CD1c-positive myeloid dendritic cell (primary cell): ENCODE data around the gene COL15A1.
"Not testable (repeated sequence)": the region's sequence is repeated elsewhere in the genome, so short reads cannot be mapped to it uniquely, and the experiment has no call there.

Source experiments
- DNase-seq: peaks from one replicate; pipeline ENCODE4 v3.0.0-alpha.2; 2016; ENCODE audit errors: extremely low spot score

The COL15A1 gene

DNA sequence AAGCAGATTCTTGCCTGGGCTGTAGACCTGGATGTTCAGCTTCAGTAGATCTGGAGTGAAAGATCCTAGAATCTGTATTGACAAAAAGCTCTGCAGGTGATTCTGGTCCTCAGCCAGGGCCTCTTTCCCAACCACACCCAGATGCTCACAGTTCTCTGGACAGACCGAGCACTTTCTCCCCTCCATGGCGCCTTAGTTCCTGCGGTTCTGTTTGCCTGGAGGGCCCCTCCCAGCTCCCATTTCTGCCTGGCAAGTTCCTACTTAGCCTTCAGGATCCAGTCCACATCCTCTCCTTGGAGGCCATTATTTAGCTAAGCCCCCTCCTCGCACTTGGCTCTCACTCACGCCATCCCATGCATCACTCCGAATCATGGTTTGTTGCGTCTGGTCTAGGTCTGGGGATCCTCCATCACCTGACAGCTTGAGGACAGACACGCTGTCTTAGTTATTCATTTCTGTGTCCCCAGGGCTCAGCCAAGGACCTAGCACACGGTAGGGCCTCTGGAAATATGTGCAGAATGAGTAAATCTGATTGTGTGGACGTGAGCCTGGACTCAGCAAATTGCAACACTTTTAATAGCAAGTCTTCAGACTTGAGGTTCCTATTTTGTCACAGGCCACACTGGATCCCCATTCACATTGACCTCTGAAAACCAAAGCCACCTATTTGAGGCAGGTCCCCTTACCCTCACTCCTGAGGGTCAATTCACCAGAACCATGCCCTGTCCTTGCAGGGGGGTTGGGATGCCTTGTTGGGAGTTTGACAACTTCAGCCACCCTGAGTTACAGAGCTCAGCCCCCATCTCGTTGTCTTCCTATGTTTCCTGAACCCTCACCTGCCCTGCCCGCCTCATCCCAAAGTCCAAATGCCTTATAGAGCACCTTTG, 50.7 kb downstream of the COL15A1 start:
- DNase-seq = peak; percentile 61

DNA sequence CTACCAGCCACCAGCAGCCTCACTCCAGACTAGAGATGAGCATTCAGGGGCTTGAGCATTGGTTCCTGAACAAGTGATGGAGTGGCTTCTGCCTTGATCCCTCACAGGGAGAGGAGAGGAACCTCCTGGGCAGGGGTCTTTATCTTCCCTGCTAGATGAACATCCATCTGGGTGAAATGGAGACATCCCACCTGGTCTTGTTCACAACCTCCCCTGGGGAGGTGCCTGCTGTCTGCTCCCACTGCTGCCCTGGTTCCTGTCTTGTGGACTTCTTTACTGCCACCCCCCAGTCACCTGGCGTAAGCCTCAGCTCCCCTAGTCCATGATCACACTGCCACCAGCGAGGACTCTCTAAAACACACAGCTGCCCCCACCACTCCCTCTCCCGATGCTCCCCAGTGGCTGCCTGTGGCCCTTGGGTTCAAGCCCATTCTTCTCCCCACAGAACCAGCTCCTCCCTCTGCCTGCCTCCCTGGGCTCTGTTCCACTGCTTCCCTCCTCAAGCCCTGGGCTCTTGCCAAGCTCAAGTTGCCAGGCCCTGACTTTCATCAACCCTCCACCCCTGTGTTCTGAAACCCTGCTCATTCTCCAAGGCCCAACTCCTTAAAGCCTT, 51.5 kb downstream of the COL15A1 start:
- DNase-seq = no peak

DNA sequence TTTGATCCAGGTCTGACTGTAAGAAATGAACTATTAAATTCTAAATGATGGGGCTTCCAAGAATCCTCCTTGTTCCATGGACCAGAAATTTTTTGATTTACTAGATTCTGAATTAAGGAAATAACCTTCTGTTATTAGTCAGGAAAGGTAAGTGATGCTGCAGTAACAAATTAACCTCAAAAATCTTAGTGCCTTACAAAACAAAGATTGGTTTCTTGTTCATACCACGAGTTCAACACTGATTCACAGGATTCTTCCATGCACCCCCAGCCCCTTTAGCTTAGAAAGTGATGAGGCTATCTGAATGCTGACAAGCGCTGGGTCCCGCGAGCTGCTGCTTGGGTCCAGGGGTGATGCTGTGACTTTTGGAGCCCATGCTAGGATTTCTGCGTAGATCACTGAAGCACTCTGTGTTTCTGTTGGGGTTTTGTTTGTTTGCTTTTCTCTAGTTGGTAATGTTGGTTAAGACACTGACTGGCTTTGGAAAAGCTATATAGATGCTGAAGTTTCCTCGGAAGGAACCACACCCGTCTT, 52.3 kb downstream of the COL15A1 start:
- no peak for DNase-seq

DNA sequence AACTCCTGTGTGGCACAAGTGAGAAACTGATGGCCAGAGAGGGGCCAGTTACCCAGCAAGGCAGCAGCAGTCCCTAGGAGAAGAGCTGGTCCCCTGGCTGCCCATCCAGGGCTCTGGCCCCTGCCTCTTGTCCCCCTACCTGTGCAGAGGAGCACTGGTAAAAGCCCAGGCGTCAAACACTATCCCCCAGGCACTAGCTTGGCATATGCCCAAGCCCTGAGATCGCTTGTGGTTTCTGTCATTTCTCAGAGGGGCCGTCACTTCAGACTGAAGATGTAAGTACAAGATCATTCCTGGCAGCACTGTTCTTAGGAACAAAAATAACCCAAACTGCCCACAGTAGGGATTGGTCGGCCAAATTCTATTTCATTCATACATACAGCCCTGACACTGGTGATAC, 53.9 kb downstream of the COL15A1 start:
- DNase-seq = no peak

DNA sequence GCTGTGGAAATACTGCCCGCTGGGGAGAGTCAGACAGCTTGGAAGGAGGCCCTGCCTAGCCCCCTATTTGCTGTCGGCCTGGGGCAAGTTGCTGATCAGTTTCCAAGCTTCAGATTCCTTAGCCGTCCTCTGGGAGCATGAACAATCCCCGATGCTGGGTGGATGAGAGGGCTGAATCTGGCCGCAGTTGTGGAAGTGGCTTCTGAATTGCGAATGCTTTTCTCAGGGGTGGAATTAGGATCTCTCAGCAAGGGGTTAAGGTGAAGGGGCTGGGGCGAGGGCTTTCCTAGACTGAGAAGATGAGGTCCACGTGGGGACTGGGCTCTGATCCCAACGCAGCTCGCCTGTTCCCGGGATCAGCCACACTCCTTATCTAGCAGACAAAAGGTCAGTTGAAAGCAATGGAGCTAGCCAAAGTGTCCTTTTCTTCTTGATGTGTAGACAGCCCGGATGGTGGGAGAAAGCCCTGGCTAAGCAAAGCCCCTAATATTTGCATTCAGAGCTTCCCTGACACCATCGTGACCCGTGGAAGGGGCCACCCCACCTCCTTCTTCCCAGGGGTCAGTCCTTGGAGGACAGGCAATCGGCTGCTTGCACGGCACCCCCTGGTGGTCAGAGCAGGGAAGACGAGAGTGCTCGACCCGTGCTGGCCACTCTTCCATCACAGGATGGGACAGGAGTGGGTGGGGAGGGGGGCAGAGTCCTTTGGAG, 54.9 kb downstream of the COL15A1 start:
- DNase-seq = peak; percentile 76

DNA sequence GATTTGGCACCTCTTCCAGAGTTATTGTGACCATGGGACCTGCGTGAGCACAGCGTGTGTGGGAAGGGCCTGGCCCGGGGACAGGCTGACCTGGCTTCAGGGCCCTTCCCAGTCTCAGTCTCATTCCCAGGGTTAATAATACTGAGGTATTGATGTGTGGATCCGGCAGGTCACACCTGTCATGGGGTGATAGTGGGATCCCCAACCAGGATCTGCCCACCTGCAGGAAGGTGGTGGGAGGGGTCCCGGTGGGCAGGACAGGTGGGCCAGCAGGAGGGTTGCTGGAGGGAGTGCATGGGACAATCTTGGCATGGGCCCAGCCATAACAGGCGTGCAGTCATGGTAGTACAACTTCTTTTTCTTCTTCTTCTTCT, 55.4 kb downstream of the COL15A1 start:
- DNase-seq = no peak

DNA sequence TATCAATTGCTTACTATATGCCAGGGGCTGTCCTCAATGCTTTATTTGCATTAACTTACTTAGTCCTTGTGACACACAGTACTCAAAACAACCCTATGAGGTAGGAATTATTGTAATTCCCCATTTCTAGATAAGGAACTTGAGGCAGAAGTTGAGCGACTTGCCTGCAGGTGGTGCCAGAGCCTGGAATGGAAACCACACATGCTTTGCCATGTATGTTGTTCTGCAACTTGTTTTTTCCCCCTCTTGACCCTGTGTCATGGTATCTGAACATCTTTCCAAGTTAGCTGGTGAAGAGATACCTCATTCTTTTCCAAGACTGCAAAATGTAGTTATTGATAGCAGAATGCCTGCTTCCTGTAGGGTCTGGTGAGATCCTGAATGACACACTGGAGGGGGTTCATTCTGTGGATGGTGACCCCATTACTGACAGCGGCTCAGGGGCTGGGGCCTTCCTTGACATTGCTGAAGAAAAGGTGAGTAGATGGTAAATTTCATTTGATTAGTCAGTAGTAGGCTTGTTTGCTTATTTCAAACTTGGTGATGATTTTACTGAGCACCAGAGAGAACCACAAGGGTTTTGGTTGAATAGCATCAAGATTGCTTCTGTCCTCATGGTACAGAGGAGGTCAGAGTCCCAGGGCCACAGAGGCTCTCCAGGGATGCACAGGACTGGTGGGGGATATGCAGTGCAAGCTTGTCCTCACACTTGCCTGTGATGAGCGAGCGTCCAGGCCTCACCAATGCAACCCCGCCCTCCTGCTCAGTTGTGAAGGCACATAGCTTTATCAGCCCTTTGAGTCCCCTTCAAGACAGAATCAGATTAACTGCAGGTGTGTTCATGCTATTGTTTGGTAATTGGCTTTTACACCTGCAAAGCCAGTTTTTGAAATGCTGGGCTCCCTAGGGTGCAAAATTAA, 57.0 kb downstream of the COL15A1 start:
- DNase-seq = peak; percentile 84

DNA sequence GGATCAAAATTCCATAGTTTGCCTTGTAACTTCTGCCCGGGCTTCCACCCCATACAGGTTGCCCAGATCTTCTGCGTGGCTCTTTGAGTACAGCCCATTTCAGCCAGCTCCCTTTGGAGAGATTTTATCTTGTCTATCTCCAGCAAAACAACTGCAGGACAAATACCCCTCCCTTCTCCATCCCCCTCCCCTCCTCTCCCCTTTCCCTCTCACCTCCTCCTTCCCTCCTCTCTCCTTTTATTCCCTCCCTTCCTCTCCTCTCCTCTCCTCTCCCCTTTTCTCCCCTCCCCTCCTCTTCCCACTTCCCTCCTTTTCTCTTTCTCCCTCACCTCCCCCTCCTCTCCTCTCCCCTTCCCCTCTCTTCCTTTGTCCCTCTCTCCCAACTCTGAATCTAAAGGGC, 58.2 kb downstream of the COL15A1 start:
- no peak for DNase-seq

DNA sequence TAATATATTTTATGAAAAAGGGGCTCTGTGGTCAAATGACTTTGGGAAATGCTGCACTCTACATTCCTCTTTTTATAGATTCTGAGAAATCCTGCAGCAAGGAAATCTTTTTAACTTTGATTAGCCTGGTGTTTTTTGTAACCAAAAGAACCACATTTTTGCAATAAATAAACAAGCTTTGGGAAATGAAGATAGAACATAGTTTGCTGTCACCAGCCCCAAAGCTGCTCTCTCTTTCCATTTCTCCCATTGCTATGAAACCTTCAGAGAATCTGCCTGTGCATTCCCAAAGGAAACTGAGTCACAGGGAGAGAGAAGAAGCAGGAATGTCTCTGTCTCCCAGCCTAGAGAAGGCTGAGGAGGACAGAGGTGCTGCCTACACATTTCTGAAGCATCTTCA, 59.0 kb downstream of the COL15A1 start:
- DNase-seq = no peak

DNA sequence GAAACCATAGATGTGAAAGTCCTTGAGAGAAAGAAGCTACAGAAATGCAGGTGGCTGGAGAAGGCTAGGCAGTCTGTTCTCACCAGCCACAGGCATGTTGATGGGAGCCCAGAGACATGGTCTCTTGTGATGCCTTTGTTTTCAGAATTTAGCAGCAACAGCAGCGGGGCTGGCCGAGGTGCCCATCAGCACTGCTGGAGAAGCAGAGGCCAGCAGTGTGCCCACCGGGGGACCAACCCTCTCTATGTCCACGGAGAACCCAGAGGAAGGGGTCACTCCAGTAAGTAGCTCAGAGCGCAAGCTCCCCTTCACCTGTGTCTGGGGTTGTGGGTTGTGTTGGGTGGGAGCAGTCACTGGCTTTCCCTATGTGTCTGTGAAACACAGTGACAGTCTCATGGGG, 59.6 kb downstream of the COL15A1 start:
- DNase-seq = no peak

DNA sequence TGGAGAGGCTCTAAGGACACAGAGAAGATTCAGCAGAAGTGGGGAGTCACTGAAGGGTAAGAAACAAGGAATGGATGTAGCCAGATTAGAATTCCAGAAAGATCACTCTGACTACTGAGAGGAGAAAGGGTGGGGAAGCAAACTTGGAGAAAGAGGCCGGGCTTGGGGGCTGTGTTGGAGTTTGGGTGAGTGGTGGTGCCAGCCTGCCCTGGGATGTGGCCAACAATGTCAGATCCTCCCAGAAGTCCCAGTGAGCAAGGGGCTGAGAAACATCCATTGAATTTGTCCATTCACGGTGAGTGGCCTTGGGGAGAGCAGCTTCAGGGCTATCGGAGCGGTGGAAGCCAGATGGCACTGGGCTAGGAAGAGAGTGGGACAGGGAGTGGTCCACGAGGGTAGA, 60.4 kb downstream of the COL15A1 start:
- DNase-seq = no peak

DNA sequence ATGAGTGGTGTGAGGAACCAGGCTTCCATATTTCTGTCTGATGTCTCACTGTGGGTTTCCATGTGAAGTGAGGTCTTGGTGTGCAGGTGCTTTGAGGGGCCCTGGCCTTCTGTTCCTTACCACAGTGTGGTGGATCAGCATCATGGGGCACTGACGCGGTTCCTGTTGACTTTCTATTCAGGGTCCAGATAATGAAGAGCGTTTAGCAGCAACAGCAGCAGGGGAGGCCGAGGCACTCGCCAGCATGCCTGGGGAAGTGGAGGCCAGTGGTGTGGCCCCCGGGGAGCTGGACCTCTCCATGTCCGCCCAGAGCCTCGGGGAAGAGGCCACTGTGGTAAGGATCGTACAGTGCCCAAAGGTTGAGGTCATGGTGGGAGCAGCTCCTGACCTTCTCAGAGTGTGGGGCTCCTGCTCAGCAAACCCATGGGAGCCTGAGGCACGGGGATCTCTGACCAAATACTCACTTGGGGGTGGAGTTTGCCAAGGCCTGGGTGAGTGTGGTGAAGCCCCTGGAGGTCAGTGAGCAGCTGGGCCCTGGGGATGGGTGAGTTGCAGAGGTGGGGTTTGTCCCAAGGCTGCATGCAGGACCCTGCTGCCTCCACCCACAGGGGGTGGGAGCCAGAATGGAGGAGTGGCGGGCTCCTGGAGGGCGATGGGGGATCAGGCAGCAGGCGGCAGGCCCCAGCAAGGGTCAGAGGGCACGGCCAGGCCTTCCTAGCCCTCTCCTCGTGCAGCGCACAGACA, 61.2 kb downstream of the COL15A1 start:
- no peak for DNase-seq

DNA sequence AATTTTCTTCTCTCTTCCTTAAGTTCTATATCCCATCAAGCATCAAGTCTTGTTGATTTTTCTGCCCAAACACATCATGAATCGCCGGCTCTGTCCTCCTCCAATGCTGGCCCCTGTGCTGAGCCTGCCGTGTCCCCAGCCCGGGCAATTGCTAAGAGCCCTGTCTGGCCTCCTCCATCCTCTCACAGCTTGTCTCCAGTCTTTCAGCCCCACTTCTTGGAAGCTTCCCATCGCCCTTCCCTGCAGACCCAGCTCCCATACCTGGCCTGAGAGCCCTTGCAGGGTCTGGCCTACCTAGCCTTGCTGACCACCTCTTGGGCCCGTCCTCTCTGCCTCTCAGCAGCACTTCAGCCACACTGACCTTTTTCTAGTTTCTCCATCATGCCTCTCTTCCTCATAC, 61.9 kb downstream of the COL15A1 start:
- DNase-seq = no peak

DNA sequence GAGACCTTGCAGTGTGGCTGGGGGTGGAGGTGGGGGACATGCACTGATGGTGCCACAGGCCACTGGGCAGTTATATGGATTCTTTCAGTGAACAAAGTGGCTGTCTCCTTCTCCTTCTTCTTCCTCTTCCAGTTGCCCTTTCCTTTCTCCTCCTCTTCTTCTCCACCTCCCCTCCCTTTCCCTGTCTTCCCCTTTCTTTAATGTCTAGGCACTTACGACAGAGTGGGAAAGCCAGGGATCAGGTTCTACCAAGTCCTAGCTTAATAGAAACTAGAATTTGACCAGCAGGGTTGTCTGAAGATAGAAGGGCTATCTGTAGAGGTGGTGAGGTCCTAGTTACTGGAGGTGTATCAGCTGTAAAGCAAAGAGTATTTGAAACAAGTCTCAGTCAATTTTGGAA, 62.8 kb downstream of the COL15A1 start:
- DNase-seq = no peak

DNA sequence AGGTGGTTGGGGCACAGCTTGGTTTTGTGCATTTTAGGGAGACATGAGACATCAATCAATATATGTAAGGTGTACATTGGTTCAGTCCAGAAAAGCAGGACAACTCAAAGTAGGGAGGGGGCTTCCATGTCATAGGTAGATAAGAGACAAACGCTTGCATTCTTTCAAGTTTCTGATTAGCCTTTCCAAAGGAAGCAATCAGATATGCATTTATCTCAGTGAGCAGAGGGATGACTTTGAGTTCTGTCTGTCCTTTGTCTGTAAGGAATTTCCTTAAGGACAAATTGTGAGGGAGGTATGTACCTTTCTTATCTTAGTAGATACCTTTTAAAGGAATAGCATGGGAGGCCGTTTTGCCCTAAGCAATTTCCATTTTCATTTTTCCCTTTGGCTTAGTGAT, 63.3 kb downstream of the COL15A1 start:
- no peak for DNase-seq

DNA sequence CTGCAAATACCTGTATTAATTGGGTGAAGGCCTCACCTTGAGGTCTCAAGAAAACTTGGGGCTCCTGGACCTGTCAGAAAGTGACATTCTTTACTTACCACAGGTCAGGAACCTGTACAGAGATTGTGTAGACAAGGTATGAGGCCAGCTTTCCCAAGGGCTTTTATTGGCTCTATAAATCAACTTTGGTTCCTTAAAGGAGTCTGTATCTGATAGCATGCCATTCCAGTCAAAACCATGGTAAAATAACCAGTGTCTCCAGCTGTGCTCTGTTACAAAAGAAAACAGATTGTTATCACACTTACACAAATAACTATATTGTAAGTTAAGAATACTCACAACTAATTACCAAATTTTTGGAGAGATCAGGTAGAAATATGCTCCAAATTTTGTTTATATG, 64.5 kb downstream of the COL15A1 start:
- no peak for DNase-seq

DNA sequence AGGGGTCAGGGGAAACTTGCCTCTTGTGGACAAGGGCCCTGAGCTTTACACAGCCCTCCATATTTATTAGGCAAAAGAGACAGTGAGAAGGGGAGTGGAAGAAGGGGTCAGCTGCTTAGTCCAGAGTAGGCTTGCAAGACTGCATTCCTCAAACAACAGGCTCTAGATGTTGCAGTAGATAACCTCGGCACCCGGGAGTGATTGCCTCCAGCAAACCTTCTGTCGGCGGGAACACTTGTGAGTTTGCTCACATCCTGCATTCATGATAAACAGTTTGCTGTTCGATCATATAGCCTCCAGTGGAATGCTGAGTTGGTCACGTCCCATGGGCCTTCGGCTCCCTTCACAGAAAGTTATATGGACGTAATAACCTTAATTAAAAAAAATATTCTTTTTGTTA, 66.7 kb downstream of the COL15A1 start:
- DNase-seq = not testable (repeated sequence)

DNA sequence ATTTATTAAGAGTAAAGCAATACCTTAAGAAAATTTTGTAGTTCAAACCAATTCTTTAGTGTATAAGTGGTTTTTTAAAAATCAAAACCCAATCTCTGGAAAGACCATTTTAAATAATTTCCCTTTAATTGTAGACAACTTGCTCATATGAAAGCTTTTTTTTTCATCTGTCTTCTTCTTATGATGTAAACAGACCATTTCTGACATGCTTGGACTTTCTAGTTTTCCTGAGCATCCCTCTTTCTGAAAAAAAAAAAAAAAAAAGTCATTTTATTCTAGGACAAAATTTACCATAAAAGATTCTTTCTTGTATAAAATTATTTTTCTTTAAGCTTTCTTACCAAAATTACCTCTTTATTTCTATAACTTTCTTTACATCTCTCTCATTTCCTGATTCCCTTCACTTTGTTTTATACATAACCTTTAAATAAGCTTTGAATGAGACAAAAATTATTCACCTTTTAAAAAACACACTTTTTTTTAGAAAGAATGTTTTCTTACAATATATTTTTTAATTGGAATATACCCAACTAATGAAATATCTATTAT, 67.5 kb downstream of the COL15A1 start:
- no peak for DNase-seq

DNA sequence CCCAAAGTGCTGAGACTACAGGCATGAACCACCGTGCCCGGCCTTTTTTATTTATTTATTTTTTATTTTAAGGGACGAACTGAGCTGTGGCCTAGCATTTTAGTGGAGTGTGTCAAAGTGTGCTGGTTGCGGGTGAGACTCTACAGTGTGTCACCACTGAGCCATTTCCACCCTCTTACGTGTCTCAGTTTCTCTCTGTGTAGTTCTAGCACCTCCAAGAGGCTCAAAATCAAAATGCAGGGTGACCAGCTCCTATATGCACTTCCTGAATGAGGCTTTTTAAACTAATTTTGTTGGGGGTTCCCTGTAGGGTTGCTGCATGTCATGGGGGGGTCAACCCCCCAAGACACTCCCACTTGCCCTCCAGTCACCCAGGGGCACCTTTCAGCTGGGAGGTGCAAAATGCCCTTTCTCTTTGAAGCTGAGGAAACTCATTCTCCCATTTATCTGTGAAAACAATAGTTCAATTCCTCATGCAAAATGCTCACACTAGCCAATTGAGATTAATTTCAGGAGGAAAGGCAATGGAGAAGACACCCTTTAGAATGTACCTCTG, 69.3 kb downstream of the COL15A1 start:
- peak; percentile 22 for DNase-seq

DNA sequence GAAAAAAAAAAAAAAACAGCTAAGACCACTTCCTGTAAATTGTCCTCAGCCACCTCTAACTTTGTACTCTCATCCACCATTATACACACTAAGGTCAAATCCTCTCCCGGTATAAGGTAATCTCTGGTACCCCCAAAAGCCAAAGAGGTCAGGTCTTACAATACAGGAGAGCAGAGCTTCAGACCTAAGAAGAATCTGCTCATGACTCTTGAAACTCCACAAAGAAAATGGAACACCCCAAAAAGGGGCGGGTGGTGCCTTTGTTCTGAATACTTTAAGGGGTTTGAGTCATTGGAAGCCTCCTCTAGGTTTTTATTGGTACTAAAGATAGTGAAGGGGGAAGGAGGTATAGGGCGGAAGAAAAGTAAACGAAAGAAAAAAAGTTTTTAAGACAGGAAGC, 69.8 kb downstream of the COL15A1 start:
- DNase-seq = no peak
